C4-2B (cell line): Measurements from ENCODE around the gene ITGA11.

Source experiments
- ZFX ChIP-seq: fragments of 450-650 bp; IDR thresholded peaks from 2 replicates; pipeline ENCODE4 v1.6.1; 2017
- TF ChIP-seq, protein P1 (sequence below): fragments of 450-650 bp; conservative IDR thresholded peaks from 2 replicates; pipeline ENCODE4 v1.5.1; 2017; ENCODE audit warnings: mild to moderate bottlenecking

DNA sequence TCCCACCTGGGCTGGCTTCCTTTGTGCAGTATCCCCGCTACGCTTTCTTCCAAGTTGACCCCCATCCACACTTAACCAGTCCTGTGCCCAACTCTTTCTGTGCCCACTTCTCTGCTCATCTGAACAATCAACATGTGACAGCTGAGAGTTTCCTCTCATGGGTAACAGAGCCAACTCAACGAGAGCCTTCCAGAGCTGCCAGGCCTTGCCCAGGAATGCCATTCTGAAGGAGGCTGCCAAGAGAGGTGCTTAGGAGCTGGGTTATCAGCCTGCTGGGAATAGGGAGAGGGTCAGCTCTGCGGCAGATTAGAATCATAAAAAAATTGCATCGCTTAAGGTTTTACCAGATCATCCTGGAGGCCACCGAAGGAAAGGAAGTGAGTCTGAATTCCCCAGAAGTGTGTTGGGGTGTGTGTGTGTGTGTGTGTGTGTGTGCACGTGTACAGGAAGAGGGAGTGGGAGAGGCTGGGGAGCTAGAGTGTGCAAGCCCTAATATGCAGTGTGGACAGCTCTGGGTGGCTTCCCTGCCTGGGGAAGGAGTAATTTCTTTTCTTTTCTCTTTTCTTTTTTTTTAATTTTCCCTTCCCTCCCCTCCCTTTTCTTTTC lies 66.7 kb downstream of the ITGA11 start:
- TF ChIP-seq, protein P1, sequence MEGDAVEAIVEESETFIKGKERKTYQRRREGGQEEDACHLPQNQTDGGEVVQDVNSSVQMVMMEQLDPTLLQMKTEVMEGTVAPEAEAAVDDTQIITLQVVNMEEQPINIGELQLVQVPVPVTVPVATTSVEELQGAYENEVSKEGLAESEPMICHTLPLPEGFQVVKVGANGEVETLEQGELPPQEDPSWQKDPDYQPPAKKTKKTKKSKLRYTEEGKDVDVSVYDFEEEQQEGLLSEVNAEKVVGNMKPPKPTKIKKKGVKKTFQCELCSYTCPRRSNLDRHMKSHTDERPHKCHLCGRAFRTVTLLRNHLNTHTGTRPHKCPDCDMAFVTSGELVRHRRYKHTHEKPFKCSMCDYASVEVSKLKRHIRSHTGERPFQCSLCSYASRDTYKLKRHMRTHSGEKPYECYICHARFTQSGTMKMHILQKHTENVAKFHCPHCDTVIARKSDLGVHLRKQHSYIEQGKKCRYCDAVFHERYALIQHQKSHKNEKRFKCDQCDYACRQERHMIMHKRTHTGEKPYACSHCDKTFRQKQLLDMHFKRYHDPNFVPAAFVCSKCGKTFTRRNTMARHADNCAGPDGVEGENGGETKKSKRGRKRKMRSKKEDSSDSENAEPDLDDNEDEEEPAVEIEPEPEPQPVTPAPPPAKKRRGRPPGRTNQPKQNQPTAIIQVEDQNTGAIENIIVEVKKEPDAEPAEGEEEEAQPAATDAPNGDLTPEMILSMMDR: no peak
- TF ChIP-seq ZFX: no peak
